Esophagus squamous epithelium (tissue), 4 donors: ENCODE measurements around the gene SCYL3.

Experiments used
- POLR2A ChIP-seq, 4 donors: fragments of 450-650 bp; IDR thresholded peaks; one replicate each; pipeline ENCODE4 v1.6.1; 2017; ENCODE audit warnings: antibody characterized with exemption in 4 of 4, mild to moderate bottlenecking in 4 of 4, moderate library complexity in 3 of 4
- TF ChIP-seq, protein P1 (sequence below), 6 experiments: fragments of 450-650 bp in 4 of 6; fragments of 200-600 bp in 2 of 6; sonication (generic) in 2 of 6; IDR thresholded peaks; one replicate each; pipeline ENCODE4 v1.5.1; 2016 to 2019; ENCODE audit warnings: antibody characterized with exemption in 6 of 6, mild to moderate bottlenecking in 4 of 6, moderate library complexity in 4 of 6

DNA sequence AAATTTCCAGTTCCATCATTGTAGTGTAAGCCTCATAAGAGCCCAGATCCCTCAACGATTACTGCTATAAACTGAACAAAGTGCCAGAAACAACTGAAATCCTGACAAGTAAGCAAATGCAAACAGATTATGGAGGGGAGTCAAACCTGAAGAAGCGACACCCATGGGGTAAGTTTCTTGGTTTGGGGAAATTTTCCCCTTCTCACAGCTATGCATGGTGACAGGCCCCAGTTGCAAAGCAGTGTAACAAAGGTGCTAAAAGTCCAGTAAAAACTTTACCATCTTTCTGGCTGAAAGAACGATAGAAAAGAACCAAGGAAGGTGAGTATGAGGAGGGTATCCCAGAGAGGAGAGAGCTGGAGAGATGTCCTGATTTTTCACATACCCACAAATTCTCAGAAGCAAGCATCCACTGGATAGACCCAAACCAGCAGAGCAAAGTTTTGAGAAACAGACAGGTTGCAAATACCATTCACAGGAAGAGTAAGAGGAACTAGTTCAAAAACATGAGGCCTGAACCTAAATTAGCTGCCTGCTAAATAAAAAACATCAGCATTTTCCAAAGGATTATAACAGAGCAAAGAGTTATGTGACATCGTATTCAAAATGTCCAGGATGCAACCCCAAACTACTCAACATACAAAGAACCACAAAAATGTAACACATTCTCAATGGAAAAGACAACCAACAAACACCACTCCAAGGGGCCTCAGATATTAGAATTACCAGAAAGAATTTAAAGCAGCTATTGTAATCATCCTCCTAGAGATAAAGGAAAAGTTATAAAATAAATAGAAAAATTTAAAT lies 14.5 kb downstream of the SCYL3 start:
- TF ChIP-seq, protein P1, sequence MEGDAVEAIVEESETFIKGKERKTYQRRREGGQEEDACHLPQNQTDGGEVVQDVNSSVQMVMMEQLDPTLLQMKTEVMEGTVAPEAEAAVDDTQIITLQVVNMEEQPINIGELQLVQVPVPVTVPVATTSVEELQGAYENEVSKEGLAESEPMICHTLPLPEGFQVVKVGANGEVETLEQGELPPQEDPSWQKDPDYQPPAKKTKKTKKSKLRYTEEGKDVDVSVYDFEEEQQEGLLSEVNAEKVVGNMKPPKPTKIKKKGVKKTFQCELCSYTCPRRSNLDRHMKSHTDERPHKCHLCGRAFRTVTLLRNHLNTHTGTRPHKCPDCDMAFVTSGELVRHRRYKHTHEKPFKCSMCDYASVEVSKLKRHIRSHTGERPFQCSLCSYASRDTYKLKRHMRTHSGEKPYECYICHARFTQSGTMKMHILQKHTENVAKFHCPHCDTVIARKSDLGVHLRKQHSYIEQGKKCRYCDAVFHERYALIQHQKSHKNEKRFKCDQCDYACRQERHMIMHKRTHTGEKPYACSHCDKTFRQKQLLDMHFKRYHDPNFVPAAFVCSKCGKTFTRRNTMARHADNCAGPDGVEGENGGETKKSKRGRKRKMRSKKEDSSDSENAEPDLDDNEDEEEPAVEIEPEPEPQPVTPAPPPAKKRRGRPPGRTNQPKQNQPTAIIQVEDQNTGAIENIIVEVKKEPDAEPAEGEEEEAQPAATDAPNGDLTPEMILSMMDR (IDR thresholded peaks at IDR 0.05), result no peak
- TF ChIP-seq POLR2A (IDR thresholded peaks at IDR 0.05), result no peak
